Measurements from ENCODE around the gene ZNF184.

GRCh38 chr6:27514906-27515495 lies 42.1 kb upstream of the ZNF184 start:
- no peak for TF ChIP-seq POLR2A (IDR thresholded peaks at IDR 0.05; ENCODE audit: low read length)
- no peak for TF ChIP-seq GATA1 (IDR thresholded peaks at IDR 0.05; ENCODE audit: low read depth, low read length)
